Peyer's patch (tissue), 4 donors: Measurements from ENCODE around the gene ZNF764. TPM values are rescaled to one million over a fixed set of nuclear protein-coding genes. Genes with fewer than 3 reads are reported as not detected.

Experiments
- DNase-seq, 3 donors: peaks; one replicate each; pipeline ENCODE4 v3.0.0-alpha.2; 2017 to 2019
- H3K27ac ChIP-seq, 4 donors: fragments of 200-600 bp; sonication (generic); one replicate each; pipeline ENCODE4 v1.5.1; 2016 to 2019
- H3K27me3 ChIP-seq, 2 donors: fragments of 200-600 bp; sonication (generic); one replicate each; pipeline ENCODE4 v1.5.1; 2019
- H3K36me3 ChIP-seq, 3 donors: fragments of 200-600 bp; sonication (generic); one replicate each; pipeline ENCODE4 v1.5.1; 2016 to 2019
- H3K4me1 ChIP-seq, 4 donors: fragments of 200-600 bp; sonication (generic); one replicate each; pipeline ENCODE4 v1.5.1; 2016 to 2019
- H3K4me3 ChIP-seq, 4 donors: fragments of 200-600 bp; sonication (generic); 1 replicate in 3 of 4; 2 replicates in 1 of 4; pipeline ENCODE4 v1.5.1; 2016 to 2019; ENCODE audit warnings: mild to moderate bottlenecking in 1 of 4
- H3K9me3 ChIP-seq, 4 donors: fragments of 200-600 bp; sonication (generic); one replicate each; pipeline ENCODE4 v1.5.1; 2016 to 2019; ENCODE audit warnings: mild to moderate bottlenecking in 1 of 4
- CTCF ChIP-seq, 6 experiments: fragments of 450-650 bp in 4 of 6; fragments of 200-600 bp in 2 of 6; sonication (generic) in 1 of 6; IDR thresholded peaks; one replicate each; pipeline ENCODE4 v1.5.1; 2017 to 2019; ENCODE audit warnings: antibody characterized with exemption in 6 of 6, mild to moderate bottlenecking in 3 of 6, moderate library complexity in 1 of 6
- POLR2A ChIP-seq, 2 donors: fragments of 450-650 bp; IDR thresholded peaks; one replicate each; pipeline ENCODE4 v1.5.1; 2017; ENCODE audit warnings: antibody characterized with exemption in 2 of 2, mild to moderate bottlenecking in 2 of 2, moderate library complexity in 2 of 2
- total RNA-seq, 4 donors: library from RNA; depleted of rRNA; stranded (reverse); fragments of >200 nt; gene quantifications; one replicate each; pipeline ENCODE4 v1.1.0, GENCODE V29; 2016

The ZNF764 gene
- total RNA-seq, 4 donors from 2014 or later = 5.8 to 22.5 (median 19.8) TPM

DNA sequence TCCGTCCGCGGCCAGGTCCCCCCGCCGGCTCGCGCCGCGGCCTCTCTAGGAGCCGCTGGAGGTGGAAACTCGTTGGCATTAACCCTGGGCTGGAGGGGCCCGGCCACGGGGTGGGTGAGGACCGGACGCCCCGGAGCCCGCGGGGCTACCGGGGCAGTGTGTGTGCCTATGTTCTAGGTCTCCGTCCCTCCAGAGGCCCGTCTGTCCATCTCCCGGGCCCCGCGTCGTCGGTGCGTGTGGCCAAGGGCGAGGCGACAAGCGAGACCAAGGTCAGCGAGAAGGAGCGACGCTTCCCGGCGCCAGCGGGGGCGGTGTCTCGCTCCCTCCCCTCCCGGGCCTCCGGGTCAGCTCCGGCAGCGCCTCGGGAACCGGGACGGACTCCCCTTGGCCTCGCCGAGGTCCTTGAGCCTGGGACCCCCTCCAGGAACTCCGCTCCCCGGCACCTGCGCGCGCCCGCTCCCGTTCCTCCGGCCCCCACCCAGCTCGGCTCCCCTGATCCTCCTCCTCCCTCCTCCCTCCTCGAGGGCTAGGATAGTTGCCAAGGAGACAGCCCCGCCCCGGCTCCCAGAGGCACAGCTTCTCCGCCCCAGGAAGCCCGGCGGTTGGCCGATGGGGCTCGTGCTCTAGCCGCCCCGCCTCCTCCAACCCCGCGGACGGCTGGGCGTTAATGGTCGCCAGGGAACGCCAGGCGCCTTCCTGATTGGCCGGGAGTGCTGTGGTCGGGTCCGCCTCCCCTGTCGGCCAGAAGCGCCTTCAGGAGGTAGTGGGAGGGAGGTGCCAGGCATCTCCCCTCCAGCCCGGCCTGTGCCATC, 31.1 kb downstream of the ZNF764 start:
- peak overlapping the region; percentile 92 to 100 (median 98) for H3K27ac ChIP-seq
- DNase-seq = peak; percentile 98 to 99 (median 99)
- peak overlapping the region; percentile 73 to 97 (median 89) for H3K4me3 ChIP-seq
- H3K9me3 ChIP-seq = no peaks in the 10 kb centered on the region
- no peaks in the 10 kb centered on the region for H3K27me3 ChIP-seq
- H3K4me1 ChIP-seq = peaks cover 0 to 40% (median 2%) of the 10 kb centered on the region in 4 donors
- H3K36me3 ChIP-seq = peaks cover 0 to 15% (median 0%) of the 10 kb centered on the region in 3 donors
- TF ChIP-seq POLR2A (IDR thresholded peaks at IDR 0.05) (peak; percentile 73 to 85), CTCF (IDR thresholded peaks at IDR 0.05) (peak in 4 of 6 experiments; percentile 39 to 56 (median 52))

DNA sequence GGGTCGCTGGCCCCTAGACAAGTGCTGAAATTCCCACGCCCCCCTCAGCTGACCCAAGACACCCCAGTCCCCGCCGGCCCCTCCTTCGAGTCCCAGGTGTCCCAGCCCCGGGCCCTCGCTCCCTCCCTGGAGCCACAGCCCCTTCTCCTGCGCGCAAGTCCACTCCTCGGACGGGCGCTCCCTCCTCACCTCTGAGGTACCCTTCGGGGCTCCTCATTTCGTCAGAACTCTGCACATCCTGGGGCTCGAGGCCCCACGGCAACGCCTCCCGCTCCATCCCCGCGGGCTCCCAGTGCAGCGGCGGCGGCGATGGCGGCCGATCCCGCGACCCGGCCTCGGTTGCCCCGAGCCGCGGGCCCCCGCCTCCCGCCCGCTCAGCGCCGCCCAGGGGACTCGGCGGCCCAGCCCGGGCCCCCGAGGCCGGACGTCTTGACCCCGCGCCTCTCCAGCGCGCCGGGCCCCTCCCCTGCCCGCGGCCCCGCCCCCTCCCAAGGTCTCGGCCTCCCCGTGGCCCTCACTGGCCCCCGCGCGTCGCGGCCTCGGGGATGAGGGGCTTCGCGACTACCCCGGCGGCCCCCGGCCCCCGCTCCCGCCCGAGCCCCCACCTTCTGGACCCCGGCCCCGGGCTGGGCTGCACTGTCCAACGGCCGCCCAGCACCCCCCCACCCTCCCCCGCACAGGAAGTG, 31.9 kb downstream of the ZNF764 start, which contains the start of gene ZNF768:
TSS of gene ZNF768 (minus strand) at position 430 of the 686 bp plus-strand sequence. CDS start at position 277, 153 bp downstream.
- TF ChIP-seq POLR2A (IDR thresholded peaks at IDR 0.05) (peak in 1 of 2 donors; percentile 45), CTCF (IDR thresholded peaks at IDR 0.05) (no peak)
- H3K9me3 ChIP-seq = no peaks in the 10 kb centered on the region

DNA sequence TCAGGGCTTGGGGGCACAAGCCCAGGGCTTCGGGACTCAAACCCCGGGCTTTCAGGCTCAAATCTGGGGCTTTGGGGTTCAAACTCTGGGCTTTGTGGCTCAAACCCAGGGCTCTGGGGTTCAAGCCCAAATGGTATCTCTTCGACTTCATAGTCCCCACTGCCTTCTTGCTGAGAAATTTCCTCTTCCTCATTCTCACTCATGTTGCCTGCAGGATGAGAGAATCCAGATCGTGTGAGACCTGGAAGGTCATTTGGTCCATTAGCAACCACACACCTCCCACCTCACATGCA, 32.4 kb downstream of the ZNF764 start:
- Histone ChIP-seq H3K4me1 (peaks cover 0 to 40% (median 2%) of the 10 kb centered on the region in 4 donors), H3K36me3 (peaks cover 0 to 15% (median 0%) of the 10 kb centered on the region in 3 donors), H3K9me3 (no peaks in the 10 kb centered on the region), H3K27me3 (no peaks in the 10 kb centered on the region), H3K4me3 (peak overlapping the region; percentile 73 to 97 (median 89)), H3K27ac (peak overlapping the region; percentile 92 to 100 (median 98))
- DNase-seq = no peak
- no peak for TF ChIP-seq CTCF (IDR thresholded peaks at IDR 0.05)
- no peak for TF ChIP-seq POLR2A (IDR thresholded peaks at IDR 0.05)

More for the DNA sequence above, 31.9 kb downstream of the ZNF764 start, which contains the start of gene ZNF768:
- Histone ChIP-seq H3K4me3 (peak within 1 kb of the TSS; percentile 73 to 97 (median 89)), H3K27me3 (no peaks in the 10 kb centered on the region), H3K27ac (peak within 1 kb of the TSS; percentile 92 to 100 (median 98)), H3K36me3 (peaks cover 0 to 15% (median 0%) of the 10 kb centered on the region in 3 donors), H3K4me1 (peaks cover 0 to 40% (median 2%) of the 10 kb centered on the region in 4 donors)
- peak in 2 of 3 donors; percentile 40 to 59 for DNase-seq

GRCh38 chr16:30524575-30525568, 33.3 kb downstream of the ZNF764 start:
- Histone ChIP-seq H3K36me3 (peaks cover 0 to 12% (median 0%) of the 10 kb centered on the region in 3 donors), H3K9me3 (no peaks in the 10 kb centered on the region), H3K4me1 (peaks cover 0 to 40% (median 2%) of the 10 kb centered on the region in 4 donors), H3K4me3 (peak overlapping the region in 1 of 4 donors; percentile 85), H3K27ac (no peak overlapping the region), H3K27me3 (no peaks in the 10 kb centered on the region)
- DNase-seq = no peak
- TF ChIP-seq CTCF (IDR thresholded peaks at IDR 0.05) = no peak
- TF ChIP-seq POLR2A (IDR thresholded peaks at IDR 0.05) = no peak
